ENCODE results near the gene SLC4A2.

SLC4A2 gene

DNA sequence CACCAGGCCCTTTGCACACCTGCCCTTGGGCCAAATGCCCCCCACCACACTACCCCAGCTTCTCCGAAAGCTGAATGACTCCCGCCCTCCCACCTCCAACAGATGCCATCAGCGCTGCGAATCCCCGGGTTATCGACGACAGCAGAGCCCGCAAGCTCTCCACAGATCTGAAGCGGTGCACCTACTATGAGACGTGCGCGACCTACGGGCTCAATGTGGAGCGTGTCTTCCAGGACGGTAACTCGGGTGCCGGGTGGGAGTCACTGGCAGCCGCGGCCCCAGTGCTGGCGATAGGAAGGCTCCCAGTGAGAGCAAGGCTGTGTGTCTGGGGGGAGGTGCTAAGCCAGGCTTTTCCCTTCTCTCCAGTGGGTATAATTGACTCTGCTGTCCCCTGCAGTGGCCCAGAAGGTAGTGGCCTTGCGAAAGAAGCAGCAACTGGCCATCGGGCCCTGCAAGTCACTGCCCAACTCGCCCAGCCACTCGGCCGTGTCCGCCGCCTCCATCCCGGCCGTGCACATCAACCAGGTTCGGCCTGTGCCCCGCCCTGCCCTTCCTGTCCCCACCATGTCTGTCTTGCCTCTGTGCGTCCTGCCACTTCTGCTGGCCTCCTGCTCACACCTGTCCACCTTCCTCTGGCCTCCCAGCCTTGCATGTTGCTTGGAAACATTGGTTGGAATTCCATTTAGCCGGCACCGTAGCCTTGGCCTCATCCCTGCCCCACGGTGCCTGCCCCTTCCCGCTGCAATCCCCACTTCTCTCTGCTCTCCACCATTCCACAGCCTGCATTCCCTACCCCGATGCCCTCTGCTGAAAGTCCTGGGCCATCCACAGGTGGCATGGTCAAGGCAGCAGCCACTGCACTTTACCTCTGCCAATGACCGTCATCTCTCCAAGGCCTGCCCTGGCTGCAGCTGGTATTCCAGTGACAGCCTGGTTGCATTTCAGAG is 59.0 kb downstream of the SLC4A2 start:
- no peak for DNase-seq
- in situ Hi-C loops (cut with MboI; ENCODE audit: low pct_unique_long_range_greater_than_20kb, low sequenced_read_pairs): no loop called here

DNA sequence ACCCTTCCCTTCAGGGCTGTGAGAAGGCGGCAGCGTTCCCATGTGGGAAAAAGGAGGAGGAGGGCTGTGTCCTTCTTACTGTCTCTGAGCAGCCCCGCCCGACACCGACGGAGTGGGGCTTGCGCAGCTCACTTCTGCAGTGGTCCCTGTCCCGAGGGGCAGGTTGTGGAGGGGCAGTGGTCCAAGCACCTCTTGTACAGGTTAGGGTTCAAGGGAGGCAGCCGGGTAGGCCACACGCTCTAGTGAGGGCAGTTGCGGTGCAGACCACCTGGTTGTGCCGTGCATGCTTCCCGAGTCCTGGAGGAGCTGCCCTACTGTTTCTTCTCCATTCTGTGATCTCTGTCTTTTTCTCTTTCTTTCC is 59.6 kb downstream of the SLC4A2 start:
- in situ Hi-C loops (cut with MboI; ENCODE audit: low pct_unique_long_range_greater_than_20kb, low sequenced_read_pairs): no loop called here
- no peak for DNase-seq

DNA sequence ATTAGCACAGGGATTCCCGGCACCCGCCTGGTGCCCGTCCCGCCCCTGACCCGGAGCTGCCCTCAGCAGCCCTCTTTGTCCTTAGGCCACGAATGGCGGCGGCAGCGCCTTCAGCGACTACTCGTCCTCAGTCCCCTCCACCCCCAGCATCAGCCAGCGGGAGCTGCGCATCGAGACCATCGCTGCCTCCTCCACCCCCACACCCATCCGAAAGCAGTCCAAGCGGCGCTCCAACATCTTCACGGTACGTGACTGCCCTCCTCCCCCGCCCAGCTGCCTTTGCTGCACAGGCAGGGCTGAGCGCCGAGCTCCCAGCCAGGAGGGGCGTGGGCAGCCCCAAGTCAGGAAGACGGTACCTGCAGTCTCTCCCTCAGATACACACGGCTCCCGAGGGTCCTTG is 60.5 kb downstream of the SLC4A2 start:
- no peak for DNase-seq
- in situ Hi-C loops (cut with MboI; ENCODE audit: low pct_unique_long_range_greater_than_20kb, low sequenced_read_pairs): no loop called here

DNA sequence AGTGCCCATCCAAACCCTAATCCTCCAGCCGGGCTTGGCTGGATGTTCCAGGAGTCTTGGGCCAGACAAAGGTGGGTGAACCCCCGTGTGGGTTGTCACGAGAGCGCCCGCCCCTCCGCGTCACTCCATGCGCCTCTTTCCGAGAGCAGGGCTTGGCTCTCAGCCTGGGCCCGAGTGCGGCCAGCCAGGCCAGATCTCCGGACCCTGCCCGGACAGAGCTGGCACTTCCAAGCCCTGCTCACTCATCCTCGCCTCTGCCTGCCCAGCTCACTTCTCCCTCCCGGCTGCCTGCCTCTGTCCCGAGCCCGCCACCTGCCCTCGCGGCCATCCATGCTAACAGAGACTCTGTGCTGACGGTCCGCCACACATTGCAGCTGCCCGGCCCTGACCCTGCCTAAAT is 61.5 kb downstream of the SLC4A2 start:
- DNase-seq: no peak
- in situ Hi-C loops (cut with MboI; ENCODE audit: low pct_unique_long_range_greater_than_20kb, low sequenced_read_pairs): no loop called here

DNA sequence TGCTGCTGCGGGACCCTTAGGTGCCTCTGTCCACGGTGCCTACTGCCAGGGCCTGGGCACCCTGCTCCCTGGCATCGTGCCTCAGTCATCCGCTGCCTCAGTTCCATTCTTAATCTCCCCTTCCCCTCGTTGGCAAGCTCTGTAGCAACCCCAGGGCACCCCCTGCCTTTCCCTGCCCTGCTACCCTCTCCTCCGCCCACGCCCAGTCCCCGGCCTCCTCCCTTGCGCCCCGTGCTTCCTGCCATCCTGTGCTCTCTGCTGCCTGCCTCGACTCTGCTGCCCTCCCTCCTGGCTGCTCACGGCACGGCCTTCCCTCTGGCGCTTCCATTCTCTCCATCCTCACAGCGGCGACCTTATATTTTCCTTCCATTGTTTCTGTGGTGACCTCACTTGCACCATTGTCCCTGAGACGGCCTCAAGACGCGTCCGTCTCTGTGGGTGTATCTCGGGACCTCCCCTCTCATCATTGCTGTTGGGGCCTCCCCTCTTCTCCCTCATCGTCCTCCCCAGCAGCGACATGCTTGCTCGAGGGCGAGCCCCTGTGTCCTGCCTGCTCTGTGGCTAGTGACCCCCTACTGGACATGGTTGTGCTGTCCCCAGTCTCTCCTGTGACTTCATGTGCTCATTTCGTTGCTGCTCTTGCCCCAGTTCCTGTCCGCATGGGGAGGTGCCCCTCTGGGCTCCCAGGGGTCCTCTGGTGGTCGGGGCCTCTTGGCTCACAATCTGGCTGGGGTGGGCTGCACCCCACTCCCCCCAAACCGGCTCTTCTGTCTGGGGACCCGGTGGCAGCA is 62.2 kb downstream of the SLC4A2 start:
- in situ Hi-C loops (cut with MboI; ENCODE audit: low pct_unique_long_range_greater_than_20kb, low sequenced_read_pairs): no loop called here
- DNase-seq: no peak

DNA sequence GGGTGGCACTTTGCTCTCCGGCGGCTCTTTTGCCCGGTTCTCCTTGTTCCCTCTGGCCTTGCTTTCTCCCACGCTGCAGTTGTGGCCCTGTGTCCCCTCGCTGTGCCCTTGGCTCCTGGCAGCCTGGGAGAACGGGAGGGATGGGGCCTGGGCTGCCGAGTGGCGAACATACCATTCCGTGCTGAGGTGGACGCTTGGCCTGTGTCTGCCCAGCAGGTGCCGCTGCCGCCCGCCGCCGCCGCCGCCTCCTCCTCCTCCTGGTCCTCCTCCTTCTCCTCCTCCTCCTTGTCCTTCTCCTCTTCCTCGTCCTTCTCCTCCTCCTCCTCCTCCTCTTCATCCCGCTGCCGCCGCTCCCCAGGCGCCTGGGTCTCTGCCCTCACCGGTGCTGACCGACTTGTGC is 62.9 kb downstream of the SLC4A2 start:
- no peak for DNase-seq
- in situ Hi-C loops (cut with MboI; ENCODE audit: low pct_unique_long_range_greater_than_20kb, low sequenced_read_pairs): no loop called here

DNA sequence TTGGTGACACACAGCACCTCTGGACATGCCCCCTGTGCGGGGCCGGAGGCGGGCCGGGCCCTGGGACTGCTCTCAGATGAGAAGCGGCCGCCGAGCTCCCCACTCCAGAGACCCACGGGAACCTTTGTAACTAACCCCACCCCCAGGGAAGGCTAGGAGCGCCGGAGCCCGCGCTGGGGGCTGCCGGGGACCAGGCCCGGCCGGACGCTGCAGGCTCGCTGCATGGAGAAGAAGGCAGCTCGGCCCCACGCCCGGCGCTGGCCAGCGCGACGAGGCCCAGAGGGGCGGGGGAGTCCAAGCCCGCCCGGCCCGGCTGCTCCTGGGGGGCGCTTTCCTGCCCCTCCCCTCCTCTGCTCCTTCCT is 63.4 kb downstream of the SLC4A2 start:
- in situ Hi-C loops (cut with MboI; ENCODE audit: low pct_unique_long_range_greater_than_20kb, low sequenced_read_pairs): no loop called here
- no peak for DNase-seq

DNA sequence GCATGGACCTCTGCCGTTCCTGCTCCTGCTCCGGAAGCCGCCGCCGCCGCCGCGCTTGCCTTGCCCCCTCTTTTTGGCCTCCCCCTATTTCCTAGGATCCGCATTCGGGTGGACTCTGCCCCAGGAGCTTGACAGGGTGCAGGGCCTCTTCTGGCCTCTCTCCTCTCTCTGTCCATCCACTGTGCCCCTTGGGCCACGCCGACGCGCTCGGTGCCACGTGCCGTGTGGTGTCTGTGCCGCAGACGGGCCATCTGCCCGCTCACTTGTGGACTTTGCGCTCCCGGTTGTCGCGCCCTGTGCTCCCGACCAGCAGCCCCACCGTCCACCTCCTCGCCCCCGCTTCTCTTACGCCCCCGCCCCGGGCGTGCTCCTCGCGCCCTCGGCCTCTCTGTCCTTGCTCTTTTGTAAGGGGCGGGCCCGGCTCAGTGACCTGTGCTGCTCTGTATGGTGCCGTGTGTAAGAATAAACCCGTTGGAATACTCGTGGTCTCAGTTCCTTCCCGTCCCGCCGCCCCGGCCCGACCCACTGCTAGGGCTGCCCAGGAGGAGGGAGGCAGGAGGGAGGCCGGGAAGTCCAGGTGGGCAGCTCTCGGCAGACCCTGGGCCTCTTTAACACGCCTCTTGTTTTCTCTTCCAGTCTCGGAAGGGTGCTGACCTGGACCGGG is 63.9 kb downstream of the SLC4A2 start:
- no peak for DNase-seq
- in situ Hi-C loops (cut with MboI; ENCODE audit: low pct_unique_long_range_greater_than_20kb, low sequenced_read_pairs): no loop called here

DNA sequence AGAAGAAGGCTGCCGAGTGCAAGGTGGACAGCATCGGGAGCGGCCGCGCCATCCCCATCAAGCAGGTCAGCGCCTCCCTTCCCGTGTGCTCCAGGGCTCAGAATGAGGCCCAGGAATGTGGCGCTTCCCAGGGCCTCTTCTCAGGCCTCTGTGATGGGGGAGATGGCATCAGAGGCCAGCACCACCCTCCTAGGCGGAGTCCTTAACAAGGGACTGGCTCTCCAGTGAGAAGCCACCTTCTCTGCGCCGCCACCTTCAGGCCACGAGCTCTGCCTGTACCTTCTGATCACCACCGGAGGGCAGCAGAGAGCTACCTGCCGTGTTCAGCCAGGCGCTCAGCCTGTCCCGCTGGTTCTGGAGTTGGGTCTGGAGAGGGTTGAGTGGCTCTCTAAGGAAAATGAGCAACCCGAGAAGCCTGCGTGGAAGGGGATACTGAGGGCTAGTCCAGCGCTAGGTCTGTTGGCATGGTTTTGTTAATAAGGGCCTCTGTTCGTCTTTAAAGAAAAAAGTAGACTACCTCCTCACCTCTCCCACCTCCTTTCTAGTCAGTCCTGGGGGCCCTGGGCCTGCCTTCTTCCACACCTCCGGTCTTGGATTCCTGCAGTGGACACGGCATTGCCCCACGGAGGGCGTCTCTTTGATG is 64.6 kb downstream of the SLC4A2 start:
- in situ Hi-C loops (cut with MboI; ENCODE audit: low pct_unique_long_range_greater_than_20kb, low sequenced_read_pairs): no loop called here
- DNase-seq: peak; percentile 79

DNA sequence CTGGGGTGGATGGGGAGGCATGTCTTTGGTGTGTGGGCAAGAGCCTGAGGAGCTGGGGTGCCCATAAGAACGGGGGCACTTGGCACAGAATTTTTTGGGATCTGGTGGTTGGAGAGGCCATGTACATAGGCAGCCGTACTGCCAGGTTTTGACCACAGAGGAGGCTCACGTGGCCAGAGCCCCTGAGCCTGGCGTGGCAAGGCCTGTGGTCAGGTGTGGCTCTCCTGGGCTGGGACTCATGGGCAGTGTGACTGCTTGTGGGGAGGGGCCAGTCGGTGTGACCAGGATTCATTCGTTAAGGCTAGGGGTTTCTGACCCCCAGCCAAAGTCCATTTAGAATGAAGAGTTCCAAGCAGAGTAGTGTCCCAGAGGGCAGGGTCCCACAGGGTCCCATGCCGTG is 65.1 kb downstream of the SLC4A2 start:
- in situ Hi-C loops (cut with MboI; ENCODE audit: low pct_unique_long_range_greater_than_20kb, low sequenced_read_pairs): no loop called here

DNA sequence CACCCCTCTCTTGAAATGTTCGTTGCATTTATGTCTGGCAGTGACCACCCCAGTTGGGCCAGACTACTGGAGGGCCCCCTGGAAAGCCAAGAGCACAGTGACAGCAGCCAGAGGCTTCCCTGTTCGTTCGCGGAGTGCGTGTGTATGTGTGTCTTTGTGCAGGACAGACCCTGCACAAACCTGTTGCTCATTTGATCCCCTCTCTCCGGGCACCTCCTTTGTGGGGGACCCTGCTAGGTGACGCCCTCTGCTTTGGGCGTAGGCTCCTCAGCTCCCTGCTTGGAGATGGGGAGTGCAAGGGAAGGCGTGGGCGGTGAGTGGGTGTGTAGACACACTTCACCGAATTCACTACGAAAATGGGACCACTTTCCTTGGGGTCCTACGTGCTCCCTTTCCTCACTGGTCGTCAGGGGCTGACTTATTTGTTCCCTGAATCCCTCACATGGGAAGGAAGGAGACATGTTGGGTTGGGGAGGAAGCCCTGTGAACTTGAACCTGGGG is 65.6 kb downstream of the SLC4A2 start:
- no peak for DNase-seq
- in situ Hi-C loops (cut with MboI; ENCODE audit: low pct_unique_long_range_greater_than_20kb, low sequenced_read_pairs): no loop called here

More for the DNA sequence above, 65.1 kb downstream of the SLC4A2 start:
- no peak for DNase-seq

DNA sequence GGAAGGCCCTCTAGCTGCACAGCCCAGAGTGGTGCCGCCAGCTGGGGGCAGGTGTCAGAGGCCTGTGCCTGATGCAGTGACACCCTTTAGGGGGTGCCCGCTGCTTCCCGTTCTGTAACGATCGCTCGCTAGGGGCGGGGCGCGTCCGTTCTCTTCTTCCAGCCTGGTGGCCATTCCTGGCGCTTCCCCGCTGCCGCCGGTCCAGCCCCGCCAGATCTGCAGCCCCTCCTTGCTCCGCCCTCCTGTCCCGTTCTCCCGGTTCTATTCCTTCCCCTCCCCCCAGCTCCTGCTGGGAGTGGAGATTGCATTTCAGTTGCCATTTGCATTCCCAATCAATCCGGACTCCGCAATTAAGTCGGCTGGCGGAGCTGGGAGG is 66.1 kb downstream of the SLC4A2 start:
- DNase-seq: no peak
- in situ Hi-C loops (cut with MboI; ENCODE audit: low pct_unique_long_range_greater_than_20kb, low sequenced_read_pairs): no loop called here

DNA sequence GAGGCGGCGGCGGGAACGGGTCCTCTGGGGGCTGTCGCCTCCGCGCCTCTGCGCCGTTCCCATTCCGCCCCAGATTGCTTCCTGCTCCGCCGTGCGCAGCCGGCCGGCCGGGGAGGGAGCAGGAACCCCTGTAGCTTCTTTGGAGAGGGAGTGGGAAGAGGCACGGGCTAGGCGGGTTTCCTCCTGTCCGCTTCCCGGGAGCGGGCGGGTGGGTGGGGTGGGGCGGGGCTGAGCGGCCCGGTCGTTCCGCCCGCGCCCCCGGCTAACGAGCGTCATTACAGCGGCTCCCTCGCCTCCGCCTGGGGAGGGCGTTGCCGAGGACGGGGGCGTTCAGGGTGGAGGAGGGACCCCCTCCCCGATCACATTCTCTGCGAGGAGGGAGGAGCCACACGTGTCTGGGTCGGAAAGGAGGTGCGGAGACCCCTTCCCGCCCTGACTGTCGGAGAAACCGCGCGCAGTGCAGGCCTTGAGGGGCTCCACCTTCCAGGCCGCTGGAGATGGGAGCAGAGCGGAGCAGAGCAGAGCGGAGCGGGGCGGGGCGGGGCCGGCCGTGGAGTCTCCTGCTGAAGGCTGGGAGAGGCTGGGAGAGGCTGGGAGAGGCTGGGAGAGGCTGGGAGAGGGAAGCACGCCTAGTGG is 66.6 kb downstream of the SLC4A2 start:
- DNase-seq: no peak
- in situ Hi-C loops (cut with MboI; ENCODE audit: low pct_unique_long_range_greater_than_20kb, low sequenced_read_pairs): no loop called here
